Neural crest cell (in vitro differentiated cells): ENCODE measurements around the gene EXOC3. TPM values are rescaled to one million over a fixed set of nuclear protein-coding genes. Genes with fewer than 3 reads are reported as not detected.

Source experiments
- DNase-seq: peaks from one replicate; pipeline ENCODE4 v3.0.0; 2021; ENCODE audit warnings: low read depth, mixed read lengths, low spot score
- H3K27ac Mint-ChIP-seq: one replicate; pipeline ENCODE4 v1.8.0; 2021; ENCODE audit warnings: mild to moderate bottlenecking, mixed read lengths; ENCODE audit not compliant: unreplicated experiment
- H3K27me3 Mint-ChIP-seq: 2 replicates; pipeline ENCODE4 v1.8.0; 2021; ENCODE audit warnings: low read depth, mild to moderate bottlenecking, mixed read lengths
- H3K36me3 Mint-ChIP-seq: 2 replicates; pipeline ENCODE4 v1.8.0; 2021; ENCODE audit warnings: low read depth, mild to moderate bottlenecking, mixed read lengths
- H3K4me1 Mint-ChIP-seq: 2 replicates; pipeline ENCODE4 v1.8.0; 2021; ENCODE audit warnings: mixed read lengths
- H3K4me3 Mint-ChIP-seq: one replicate; pipeline ENCODE4 v1.8.0; 2021; ENCODE audit warnings: mild to moderate bottlenecking, mixed read lengths
- H3K9me3 Mint-ChIP-seq: 2 replicates; pipeline ENCODE4 v1.8.0; 2021; ENCODE audit warnings: mixed read lengths
- total RNA-seq: library from RNA; stranded (reverse); gene quantifications from 2 replicates; pipeline ENCODE4 v1.2.1, GENCODE V29; 2021
- TF ChIP-seq, protein P1 (sequence below): fragments of 200-600 bp; sonication (generic); conservative IDR thresholded peaks from 2 replicates; pipeline ENCODE4 v1.5.0; 2021; ENCODE audit warnings: antibody characterized with exemption, mild to moderate bottlenecking

EXOC3 gene
- total RNA-seq, 1 donor from 2014 or later, result 61.3 TPM

DNA sequence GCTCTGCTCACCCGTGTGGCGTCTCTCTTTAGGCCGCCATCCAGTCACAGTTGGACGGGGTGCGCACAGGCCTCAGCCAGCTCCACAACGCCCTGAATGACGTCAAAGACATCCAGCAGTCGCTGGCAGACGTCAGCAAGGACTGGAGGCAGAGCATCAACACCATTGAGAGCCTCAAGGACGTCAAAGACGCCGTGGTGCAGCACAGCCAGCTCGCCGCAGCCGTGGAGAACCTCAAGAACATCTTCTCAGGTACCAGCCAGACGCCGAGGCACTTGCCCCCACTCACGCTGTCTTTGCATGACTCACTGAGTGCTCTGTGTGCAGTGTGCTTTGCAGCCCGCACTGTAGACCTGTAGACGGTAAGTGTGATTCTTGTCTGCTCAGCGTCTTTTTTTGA is 4.5 kb downstream of the EXOC3 start:
- no peak for DNase-seq
- peaks cover 48% of the 10 kb centered on the region for H3K36me3 Mint-ChIP-seq
- H3K27ac Mint-ChIP-seq, result no peak overlapping the region
- peaks cover 15% of the 10 kb centered on the region for H3K4me1 Mint-ChIP-seq
- TF ChIP-seq, protein P1, sequence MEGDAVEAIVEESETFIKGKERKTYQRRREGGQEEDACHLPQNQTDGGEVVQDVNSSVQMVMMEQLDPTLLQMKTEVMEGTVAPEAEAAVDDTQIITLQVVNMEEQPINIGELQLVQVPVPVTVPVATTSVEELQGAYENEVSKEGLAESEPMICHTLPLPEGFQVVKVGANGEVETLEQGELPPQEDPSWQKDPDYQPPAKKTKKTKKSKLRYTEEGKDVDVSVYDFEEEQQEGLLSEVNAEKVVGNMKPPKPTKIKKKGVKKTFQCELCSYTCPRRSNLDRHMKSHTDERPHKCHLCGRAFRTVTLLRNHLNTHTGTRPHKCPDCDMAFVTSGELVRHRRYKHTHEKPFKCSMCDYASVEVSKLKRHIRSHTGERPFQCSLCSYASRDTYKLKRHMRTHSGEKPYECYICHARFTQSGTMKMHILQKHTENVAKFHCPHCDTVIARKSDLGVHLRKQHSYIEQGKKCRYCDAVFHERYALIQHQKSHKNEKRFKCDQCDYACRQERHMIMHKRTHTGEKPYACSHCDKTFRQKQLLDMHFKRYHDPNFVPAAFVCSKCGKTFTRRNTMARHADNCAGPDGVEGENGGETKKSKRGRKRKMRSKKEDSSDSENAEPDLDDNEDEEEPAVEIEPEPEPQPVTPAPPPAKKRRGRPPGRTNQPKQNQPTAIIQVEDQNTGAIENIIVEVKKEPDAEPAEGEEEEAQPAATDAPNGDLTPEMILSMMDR, result no peak
- H3K9me3 Mint-ChIP-seq, result peaks cover 7% of the 10 kb centered on the region
- H3K4me3 Mint-ChIP-seq, result no peak overlapping the region
- no peaks in the 10 kb centered on the region for H3K27me3 Mint-ChIP-seq

- Mint-ChIP-seq H3K27ac (no peak overlapping the region), H3K36me3 (peaks cover 55% of the 10 kb centered on the region), H3K4me1 (peaks cover 15% of the 10 kb centered on the region), H3K4me3 (no peak overlapping the region), H3K27me3 (no peaks in the 10 kb centered on the region), H3K9me3 (peaks cover 7% of the 10 kb centered on the region)
- TF ChIP-seq, protein P1, result no peak
- no peak for DNase-seq
These were observed 5.2 kb downstream of the EXOC3 start for GRCh38 chr5:448061-448765.

GRCh38 chr5:448766-449090 is 5.8 kb downstream of the EXOC3 start:
- no peaks in the 10 kb centered on the region for H3K27me3 Mint-ChIP-seq
- no peak overlapping the region for H3K4me3 Mint-ChIP-seq
- TF ChIP-seq, protein P1, result no peak
- peaks cover 15% of the 10 kb centered on the region for H3K4me1 Mint-ChIP-seq
- H3K9me3 Mint-ChIP-seq, result peaks cover 7% of the 10 kb centered on the region
- DNase-seq, result no peak
- no peak overlapping the region for H3K27ac Mint-ChIP-seq
- H3K36me3 Mint-ChIP-seq, result peaks cover 60% of the 10 kb centered on the region

- Mint-ChIP-seq H3K27me3 (no peaks in the 10 kb centered on the region), H3K4me1 (peaks cover 14% of the 10 kb centered on the region), H3K36me3 (peaks cover 63% of the 10 kb centered on the region), H3K9me3 (peaks cover 7% of the 10 kb centered on the region), H3K4me3 (peak overlapping the region; percentile 16), H3K27ac (no peak overlapping the region)
- TF ChIP-seq, protein P1, result no peak
- no peak for DNase-seq
These were observed 6.2 kb downstream of the EXOC3 start for GRCh38 chr5:449151-449550.

GRCh38 chr5:451587-452458 is 8.8 kb downstream of the EXOC3 start:
- TF ChIP-seq, protein P1, result no peak
- Mint-ChIP-seq H3K36me3 (peaks cover 68% of the 10 kb centered on the region), H3K27ac (no peak overlapping the region), H3K4me1 (peaks cover 2% of the 10 kb centered on the region), H3K4me3 (no peak overlapping the region), H3K9me3 (peaks cover 7% of the 10 kb centered on the region), H3K27me3 (no peaks in the 10 kb centered on the region)
- no peak for DNase-seq
